Measurements from ENCODE around the gene G0S2. TPM values are rescaled to one million over a fixed set of nuclear protein-coding genes. Genes with fewer than 3 reads are reported as not detected.

Gene G0S2
- total and polyA plus RNA-seq, 9 of the 15 experiments (the other 6 are each of a cell fraction or from before 2014, with no cell fraction given): 0.18 to 65.6 (median 11.4) TPM

GRCh38 chr1:209702832-209703231 is 27.6 kb downstream of the G0S2 start:
- in situ Hi-C loops (cut with MboI) (no loop called here), intact Hi-C loops (cut with micrococcal nuclease) (no loop called here)
- no TSS peak for BruUV-seq (replicated peaks)
- Histone ChIP-seq H3K4me3 (no peak overlapping the region), H3K27ac (ENCODE audit: extremely low read depth, low read depth, low read length) (no peak overlapping the region), H3K9me3 (replicated peaks; ENCODE audit: control insufficient read depth, insufficient read depth, low read depth, low read length) (no peaks in the 10 kb centered on the region), H3K27me3 (ENCODE audit: control insufficient read depth in 2 of 2, insufficient read depth in 2 of 2, low read length in 2 of 2) (peaks cover 0 to 4% of the 10 kb centered on the region in 2 experiments; a peak in 2 of 5 replicates), H3K4me1 (replicated peaks in 1 of 2; ENCODE audit: control insufficient read depth in 2 of 2, insufficient read depth in 2 of 2, low read length in 2 of 2) (no peaks in the 10 kb centered on the region), H3K9me1 (ENCODE audit: control insufficient read depth, insufficient read depth, low read length) (no peaks in the 10 kb centered on the region), H3K9ac (ENCODE audit: insufficient read depth in 1 of 2, low read depth in 2 of 2, low read length in 2 of 2) (no peak overlapping the region), H3K4me2 (ENCODE audit: insufficient read depth, low read length) (no peak overlapping the region), H3K79me2 (ENCODE audit: control insufficient read depth, insufficient read depth, low read length) (no peaks in the 10 kb centered on the region), H4K20me1 (replicated peaks; ENCODE audit: control insufficient read depth, insufficient read depth, low read length) (no peaks in the 10 kb centered on the region), H3K36me3 (ENCODE audit: control insufficient read depth, insufficient read depth, low read length) (no peaks in the 10 kb centered on the region), H2AFZ (ENCODE audit: low read depth, low read length) (no peak overlapping the region)
- WGBS (ENCODE audit: insufficient coverage, low coverage, missing lambda C conversion rate): 0% methylated on average over 1 of the region's 1 CpG
- ChIA-PET POLR2A (interaction anchor here (0.9 kb wide), 1 partner anchor 24 kb away, joined by 3 read pairs; no protein-coding TSS in a partner anchor), CTCF (ENCODE audit: low intra/inter-chr PET ratio) (no interaction called here)
- no peak for DNase-seq (ENCODE audit: extremely low read depth in 1 of 4, low spot score in 3 of 4)
- TF ChIP-seq GATA2 (CRISPR knock-in tag; IDR thresholded peaks at IDR 0.05) (no peak), NUFIP1 (IDR thresholded peaks at IDR 0.05; ENCODE audit: partially characterized antibody) (no peak), NR2F6 (CRISPR knock-in tag; IDR thresholded peaks at IDR 0.05) (no peak), ASH1L (IDR thresholded peaks at IDR 0.05; ENCODE audit: borderline replicate concordance, low read depth, partially characterized antibody) (no peak), IFI16 (CRISPR knock-in tag; IDR thresholded peaks at IDR 0.05) (no peak), ZNF146 (CRISPR knock-in tag; IDR thresholded peaks at IDR 0.05; ENCODE audit: unreplicated experiment) (no peak), FOXM1 (IDR thresholded peaks at IDR 0.05; ENCODE audit: low read depth) (no peak), FOXM1 (CRISPR knock-in tag; IDR thresholded peaks at IDR 0.05; ENCODE audit: low read depth) (no peak), ZEB2 (IDR thresholded peaks at IDR 0.05) (no peak), SP1 (CRISPR knock-in tag; IDR thresholded peaks at IDR 0.05) (no peak), FUS (optimal IDR thresholded peaks at IDR 0.05; ENCODE audit: low read depth, low read length) (no peak)
- FAIRE-seq: no peak
- ATAC-seq: no peak

All from K562 (cell line).